Retinal pigment epithelial cell (primary cell): ENCODE data around the gene BZW2.
A peak's percentile ranks its signal among the peaks of the same experiment; 100 is the strongest.

Experiments used
- DNase-seq: peaks from one replicate; pipeline ENCODE4 v3.0.0-alpha.2; 2010; ENCODE audit warnings: low read depth
- H3K4me3 ChIP-seq: 2 replicates; pipeline ENCODE4 v1.5.1; 2011; ENCODE audit warnings: mild to moderate bottlenecking, low read length, control low read depth, moderate library complexity
- CTCF ChIP-seq: conservative IDR thresholded peaks from 2 replicates; pipeline ENCODE4 v1.5.1; 2011; ENCODE audit warnings: low read depth, low read length, control low read depth, inconsistent platforms

Gene BZW2

DNA sequence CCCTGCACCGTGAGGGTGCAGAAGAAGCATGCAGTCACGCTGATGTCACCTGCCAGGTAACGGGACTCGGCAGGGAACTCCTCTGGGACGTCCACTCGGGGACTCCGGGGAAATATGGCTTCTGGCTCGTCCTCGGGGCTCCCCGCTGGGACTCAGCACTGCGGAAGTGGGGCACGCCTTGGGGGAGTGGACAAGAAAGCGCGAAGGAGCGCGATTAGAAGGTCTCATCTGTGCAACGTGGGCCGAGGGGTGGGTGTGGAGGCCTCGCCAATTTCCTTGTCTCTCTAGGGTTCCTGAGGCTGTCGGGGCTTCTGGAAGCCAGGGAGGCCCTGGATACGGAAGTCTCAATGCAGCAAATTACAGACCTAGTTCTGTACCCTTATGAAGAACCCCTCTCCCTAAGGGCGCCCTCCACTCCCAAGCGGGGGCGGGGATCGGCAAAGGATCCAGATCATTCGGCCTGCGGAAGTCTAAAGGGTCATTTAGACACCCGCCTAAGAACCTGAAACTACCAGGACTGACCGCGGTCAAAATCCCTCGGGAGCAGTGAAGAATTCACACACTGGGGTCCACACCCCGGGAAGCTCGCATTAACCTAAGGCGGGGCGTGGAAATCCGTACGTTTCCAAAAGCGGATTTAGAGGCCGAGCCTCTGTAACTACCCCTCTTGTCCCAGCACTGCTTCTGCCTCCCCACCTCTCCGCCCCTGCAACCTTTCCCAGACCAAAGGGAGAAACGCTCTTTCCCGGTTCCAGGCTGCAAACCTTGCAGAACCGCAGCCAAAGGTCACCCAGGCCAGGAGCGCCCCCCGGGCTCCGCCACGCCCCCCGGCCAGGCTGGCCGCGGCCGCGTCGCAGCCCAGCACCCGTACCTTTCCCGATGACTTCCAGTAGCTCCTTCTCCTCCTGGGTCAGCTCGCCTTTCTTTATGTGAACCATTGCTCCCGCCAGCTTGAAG is 1.1 kb upstream of the BZW2 start:
- H3K4me3 ChIP-seq, result peak overlapping the region; percentile 90
- TF ChIP-seq CTCF, result no peak
- no peak for DNase-seq

DNA sequence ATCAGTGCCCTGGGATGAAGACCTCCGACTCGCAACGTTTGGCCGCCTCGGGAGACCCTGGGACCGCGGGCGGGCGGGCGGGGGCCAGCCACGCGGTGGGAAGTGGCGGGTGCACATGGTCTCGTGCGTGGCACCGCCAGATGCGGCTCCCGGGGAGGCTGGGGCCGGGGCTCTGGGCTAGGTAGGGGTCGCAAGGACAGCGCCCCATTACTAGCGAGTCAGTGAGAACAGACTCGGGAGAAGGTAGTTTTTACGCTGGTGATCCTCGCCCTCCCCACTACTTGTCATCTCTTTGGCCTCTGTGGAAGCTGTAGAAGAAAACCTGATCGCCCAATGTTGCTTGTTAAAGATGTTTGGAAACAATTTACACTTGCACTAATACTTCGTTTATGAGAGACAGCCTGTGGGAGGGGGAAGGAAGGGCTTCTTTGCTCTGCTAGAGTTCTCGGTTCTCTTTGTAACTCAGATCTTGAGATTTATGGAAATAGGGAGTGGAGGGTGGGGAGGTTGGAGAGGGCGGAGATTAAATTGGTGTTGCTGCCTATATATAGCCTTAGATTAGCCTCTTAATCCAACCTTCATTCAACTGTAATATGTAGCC is 591 bp downstream of the BZW2 start:
- no peak for TF ChIP-seq CTCF
- DNase-seq, result no peak

GRCh38 chr7:16647435-16647960 is 1.5 kb downstream of the BZW2 start:
- DNase-seq, result no peak
- peak overlapping the region; percentile 89 for H3K4me3 ChIP-seq
- TF ChIP-seq CTCF, result no peak

More for the DNA sequence above, 591 bp downstream of the BZW2 start:
- peak overlapping the region; percentile 89 for H3K4me3 ChIP-seq

DNA sequence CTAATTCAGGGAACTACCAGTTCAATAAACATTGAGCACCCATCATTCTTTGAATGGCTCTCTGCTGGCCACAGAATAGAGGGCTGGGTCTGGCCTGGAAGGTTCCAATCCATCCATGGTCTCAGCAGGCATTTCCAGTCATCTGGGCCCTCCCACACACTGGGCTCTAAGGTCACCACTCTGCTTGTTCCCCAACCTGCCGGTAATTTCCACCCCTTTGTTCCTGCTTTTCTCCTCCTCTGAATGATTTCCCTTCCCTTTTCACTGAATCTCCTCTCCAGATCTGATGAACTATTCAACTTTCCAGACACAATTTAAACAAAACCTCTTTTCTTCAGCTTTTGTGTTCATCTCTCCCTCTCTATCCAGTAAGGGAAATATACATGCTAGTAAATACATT is 2.6 kb downstream of the BZW2 start:
- DNase-seq, result no peak
- peak overlapping the region; percentile 89 for H3K4me3 ChIP-seq
- no peak for TF ChIP-seq CTCF

GRCh38 chr7:16649196-16649595 is 3.2 kb downstream of the BZW2 start:
- TF ChIP-seq CTCF, result no peak
- peak; percentile 55 for DNase-seq
- peak overlapping the region; percentile 89 for H3K4me3 ChIP-seq

- no peak for DNase-seq
- no peak overlapping the region for H3K4me3 ChIP-seq
- TF ChIP-seq CTCF, result no peak
Observed at GRCh38 chr7:16650266-16650665, 4.3 kb downstream of the BZW2 start.
